HG02588 (cell line): ENCODE data around the gene IVL.

Source experiments
- ATAC-seq: cut with Tn5 transposase; IDR thresholded peaks from one replicate; pipeline ENCODE4 v1.9.1; 2021; ENCODE audit warnings: mild to moderate bottlenecking, moderate library complexity; ENCODE audit not compliant: unreplicated experiment

IVL gene

DNA sequence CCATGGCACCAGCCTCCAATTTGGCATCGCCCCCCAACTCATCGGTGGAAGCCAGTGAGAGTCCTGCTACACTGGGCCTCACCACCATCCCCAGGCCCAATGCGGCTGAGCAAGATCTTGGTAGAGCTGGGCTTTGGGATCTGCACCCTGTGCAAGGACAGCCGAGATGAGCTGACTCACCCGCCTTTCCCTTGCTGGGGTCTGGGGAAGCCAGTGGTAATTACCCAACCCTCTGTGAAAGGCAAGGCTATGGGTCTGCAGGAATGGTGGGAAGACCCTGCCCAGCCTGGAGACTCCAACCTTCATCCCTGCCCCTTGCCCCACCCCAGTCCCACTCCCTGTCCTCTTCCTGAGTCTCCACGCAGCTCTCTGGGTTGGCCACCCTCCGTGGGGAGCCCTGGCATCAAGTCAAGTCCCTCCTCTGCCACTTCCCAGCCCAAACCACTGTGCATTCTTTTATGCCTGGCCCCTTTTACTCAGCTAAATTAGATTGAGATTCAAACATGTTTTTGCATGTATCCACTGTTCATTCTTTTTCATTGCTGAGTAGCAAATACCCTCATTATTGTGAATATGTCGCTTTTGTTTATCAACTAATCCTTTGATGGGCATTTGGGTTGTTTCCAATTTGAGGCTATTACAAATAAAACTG, 21.5 kb upstream of the IVL start:
- ATAC-seq, result no peak

DNA sequence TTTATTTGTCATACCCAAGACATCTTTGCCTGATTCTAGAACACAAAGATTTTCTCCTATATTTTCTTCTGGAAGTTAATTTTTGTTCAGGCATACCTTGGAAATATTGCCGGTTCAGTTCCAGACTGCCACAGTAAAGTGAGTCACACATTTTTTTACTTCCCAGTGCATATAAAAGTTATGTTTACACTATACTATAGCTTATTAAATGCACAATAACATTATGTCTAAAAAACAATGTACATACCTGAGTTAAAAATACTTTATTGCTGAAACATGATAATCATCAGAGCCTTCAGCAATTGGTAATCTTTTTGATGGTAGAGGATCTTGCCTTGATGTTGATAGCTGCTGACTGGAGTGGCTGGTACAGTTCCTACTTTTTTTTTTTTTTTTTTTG, 20.2 kb upstream of the IVL start:
- ATAC-seq, result no peak

DNA sequence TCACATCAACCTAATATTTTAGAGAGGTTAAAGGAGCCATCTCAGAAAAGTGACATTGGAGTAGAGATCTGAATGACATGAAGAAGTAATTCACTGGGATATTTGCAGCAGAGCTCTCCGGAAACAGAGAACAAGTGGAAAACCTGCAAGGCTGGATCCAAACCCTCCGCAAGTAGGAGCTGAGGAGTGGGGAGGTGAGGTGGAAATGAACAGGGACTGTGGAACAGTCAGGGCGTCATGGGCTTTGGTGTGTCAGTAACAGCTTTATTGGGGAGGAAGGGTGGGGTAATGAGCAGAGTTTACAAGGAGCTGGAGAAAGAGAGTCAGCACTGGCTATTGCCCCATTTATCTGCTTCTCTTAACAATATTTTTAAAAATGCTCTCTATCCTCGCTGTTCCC, 9.3 kb upstream of the IVL start:
- no peak for ATAC-seq

DNA sequence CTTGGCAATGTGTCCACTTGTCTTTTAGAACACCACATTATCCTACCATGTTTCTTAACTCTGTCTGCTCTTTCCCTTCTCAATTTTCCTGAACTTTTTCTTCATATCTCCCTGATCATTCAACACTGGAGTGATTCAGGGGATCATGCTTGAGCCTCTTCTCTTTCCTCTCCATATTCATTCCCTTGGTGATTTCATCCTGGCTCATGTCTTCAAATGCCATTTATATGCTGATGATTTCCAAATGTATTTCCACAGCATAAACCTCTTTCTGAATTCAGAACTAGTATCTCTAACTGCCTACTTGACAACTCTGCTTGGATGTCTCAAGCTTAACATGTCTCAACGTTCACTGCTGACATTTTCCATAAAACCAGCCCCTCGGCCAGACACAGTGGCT, 8.5 kb upstream of the IVL start:
- ATAC-seq, result no peak

DNA sequence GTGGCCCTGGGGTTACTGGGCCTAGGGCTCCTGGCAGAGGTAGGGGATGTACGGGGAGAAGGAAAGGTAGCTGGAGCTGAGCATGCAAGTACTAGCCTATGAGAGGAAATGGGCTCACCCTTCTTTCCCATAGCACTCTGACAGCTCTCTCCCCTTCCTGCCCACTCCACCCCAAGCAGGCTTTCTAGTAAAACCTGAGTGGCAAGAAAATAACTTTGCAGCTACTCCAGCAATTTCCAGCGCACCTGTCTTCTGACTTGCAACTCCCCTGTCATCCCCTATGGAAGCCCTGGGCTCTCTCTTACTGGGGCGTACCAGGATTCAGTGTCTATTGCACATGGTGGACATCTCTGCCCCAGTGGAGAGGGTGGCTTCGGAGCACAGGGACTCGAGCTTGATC, 6.7 kb upstream of the IVL start:
- no peak for ATAC-seq

DNA sequence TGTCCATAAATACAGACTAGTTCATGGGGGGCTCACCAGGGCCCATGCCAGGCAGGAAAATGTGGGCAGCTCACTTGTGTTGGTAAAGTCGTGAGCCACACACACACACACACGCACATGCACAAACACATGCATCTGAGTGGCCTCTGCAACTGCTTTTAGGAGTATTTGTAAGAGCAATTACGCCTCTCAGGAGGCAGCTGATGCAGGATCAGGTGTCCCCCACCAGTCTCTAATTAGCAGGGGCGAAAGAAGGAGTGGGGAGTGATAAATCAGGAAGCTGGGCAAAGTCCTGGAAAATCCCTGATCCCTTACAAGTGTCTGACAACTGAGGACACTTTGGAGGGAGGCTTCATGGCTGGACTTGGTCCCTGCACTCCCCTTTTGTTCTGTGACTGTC, 5.7 kb upstream of the IVL start:
- ATAC-seq, result no peak

DNA sequence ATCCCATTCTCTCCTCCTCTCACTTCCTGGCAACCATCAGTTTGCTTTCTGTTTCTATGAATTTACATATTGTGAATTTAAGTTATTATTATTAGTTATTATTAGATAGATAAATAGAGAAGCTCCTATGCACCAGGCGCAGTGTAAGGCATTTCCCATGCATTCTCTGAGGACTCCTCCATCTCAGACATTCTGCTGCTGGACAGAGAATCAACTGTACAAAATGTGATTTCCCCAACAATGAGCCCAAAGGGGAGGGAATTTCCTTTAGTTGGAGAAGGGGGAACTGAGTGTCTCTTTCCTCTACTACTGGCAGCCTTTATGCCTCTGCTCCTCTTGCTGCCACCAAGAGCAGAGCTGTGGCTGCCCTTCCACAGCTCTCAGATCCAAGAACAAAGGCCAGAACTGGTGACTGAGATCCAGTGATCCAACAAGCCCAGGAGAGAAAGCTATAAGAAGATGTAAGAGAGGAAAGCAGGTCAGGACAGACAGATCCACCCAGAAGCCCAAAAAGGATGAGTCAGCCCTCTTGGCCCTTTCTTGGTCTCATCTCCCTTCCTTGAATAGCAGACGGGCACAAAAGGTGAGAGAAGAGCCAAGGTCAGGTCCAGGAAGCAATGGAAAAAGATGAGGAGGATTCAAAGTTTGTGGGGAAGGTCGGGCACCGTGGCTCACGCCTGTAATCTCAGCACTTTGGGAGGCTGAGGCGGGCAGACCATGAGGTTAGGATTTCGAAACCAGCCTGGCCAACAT, 3.5 kb upstream of the IVL start:
- ATAC-seq, result no peak

DNA sequence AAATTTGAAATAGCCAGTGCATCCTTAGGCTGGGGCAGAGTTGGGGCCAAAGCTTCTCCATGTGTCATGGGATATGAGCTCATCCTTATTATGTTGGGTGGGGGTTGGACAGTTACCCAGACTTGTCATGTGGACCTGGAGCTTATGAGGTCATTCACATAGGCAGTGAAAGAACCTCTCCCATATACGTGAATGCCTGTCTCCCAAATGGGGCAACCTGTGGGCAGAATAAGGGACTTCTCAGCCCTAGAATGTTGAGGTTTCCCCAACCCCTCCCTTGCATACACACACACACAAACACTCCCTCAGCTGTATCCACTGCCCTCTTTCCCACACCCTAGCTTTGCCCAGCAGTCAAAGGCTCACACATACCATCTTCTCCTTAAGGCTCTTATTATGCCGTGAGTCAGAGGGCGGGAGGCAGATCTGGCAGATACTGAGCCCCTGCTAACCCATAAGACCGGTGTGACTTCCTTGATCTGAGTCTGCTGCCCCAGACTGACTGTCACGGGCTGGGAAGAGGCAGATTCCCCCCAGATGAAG, 2.3 kb upstream of the IVL start:
- no peak for ATAC-seq

DNA sequence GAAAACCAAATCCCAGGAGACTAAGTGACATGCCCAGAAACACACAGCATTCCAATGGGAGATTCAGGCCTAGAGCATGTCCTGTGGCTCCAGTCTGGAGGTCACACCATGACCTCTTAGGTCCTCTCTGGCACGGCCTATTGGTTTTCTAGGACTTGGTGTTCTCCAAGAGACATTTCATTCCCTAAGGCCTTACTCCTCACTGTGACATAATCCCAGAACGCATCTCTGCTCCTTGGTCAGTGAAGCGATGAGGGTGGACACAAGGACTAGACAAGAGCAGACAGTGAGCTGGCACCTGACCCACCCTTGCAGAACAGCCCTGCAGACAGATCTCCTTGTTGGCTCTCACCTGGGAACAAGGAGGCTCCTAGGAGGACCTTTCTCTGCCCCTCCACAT, 860 bp downstream of the IVL start:
- no peak for ATAC-seq

DNA sequence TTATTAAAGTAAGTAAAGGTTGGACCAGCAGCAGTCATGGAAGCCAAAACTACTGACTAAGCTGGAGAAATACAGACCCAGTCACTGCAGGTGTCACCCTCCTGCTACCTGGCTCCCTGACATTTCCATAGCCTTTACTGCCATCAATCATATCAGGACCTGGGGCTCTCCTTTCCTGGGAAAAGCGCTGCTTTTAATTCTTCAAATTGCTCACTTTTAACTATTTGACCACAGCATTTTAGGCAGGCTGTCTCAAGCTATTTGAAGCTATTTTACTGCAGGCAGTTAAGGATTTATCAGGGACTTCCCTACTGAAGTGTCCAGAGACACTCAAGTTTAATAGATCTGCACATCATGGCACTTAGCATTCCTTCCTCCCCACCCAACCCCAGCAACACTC, 4.1 kb downstream of the IVL start:
- ATAC-seq, result no peak

DNA sequence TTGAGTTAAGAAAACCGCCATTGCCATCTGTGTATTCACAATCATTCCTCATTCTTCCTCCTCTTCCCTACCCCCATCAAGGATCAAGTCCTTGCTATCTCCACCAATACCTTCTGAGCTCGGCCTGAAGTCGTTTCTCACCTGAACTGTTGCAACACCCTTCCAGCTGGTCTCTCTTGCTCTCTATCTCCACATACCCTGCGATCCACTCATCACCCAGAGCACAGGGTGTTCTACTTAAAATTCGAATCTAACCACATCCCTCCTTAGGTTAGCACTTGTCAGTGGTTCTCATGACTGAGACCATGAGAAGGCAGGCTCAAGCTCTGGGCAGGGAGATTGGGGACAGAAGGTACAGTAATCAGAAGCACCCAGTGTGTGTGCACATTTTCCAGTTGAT, 4.6 kb downstream of the IVL start:
- ATAC-seq, result no peak

DNA sequence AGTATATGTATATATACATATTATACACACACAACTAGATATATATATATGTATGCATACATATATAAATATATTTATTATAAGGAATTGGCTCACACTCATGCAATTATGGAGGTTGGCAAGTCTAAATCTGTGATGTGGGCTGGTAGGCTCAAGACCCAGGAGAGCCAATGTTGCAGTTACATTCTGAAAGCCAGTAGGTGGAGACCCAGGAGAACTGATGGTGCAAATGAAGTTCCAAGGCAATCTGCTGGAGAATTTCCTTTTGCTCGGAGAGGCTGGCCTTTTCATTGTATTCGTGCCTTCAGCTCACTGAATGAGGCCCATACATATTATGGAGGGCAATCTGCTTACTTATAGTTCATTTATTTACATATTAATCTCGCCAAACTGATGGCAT, 9.4 kb downstream of the IVL start:
- ATAC-seq, result no peak

DNA sequence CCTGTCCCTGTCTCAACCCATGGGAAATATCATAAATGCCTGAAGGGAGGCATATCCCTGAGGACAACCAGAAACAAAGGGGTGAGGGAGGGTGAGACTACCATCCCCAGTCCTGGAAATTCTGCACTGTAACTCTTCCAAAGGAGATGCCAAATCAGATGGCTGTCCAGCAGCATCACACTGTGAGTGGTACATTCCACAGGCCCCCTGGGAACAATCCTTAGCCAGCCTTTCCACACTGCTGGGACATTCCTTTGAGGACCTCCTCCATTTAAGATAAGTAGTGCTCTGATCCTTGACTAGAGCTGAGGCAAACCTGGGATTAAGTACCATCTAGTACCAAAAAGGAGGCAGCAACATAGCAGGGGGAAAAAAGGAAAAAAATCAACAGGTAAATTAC, 10.7 kb downstream of the IVL start:
- ATAC-seq, result no peak

DNA sequence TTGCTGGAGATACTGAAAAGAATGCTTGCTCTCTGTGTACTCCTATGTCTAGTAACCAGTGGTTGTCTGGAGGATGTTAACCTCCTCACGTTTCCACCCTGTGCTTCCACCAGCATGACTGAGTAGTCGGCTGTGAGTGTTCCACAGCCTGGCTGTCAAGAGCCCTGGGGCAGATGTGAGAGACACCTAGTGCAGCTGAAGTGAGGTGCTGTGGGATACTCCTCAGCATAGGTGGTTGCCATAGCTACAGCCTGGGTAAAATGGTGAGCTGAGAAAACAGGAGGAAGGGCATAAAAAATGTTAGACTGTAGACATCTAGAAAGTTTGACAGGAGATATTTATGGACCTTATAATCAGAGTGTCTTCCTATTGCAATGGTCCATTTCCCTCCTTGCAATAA, 15.8 kb downstream of the IVL start:
- ATAC-seq, result no peak

DNA sequence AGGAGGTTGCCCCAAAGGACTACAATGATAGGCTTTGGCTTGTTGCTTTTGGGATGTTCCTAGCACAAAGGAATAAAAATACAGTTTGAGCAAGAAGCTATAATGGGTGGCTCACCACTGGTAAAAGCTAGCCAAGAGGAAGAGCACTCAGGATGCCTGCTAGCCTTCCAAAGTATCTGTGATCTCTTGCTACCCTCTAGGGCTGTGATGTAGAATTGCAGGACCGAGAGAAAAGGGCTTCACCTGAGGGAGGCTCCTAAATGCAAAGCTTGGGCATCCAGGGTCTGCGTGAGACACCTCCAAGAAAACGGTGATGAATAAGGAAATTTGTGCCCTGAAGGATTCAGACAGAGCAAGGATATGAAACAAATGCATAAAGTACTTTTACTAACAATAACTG, 17.7 kb downstream of the IVL start:
- ATAC-seq, result no peak

DNA sequence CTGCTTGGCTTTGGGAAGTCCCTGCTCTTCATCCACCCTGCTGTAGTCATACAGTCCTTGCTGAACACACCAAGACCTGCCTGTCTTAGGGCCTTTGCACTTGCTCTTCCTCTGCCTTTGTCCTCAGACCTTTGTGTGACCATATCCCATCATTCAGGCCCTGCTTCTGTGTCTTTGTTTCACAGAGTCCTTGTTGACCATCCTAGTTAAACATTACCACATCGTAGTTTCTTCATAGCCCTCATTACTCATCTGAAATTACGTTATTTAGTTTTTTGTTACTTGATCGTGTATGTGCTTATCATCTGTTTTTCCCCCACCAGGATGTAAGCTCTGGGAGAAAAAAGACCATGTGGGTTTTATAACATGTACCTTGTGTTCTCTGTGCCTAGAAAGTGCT, 20.3 kb downstream of the IVL start:
- no peak for ATAC-seq

DNA sequence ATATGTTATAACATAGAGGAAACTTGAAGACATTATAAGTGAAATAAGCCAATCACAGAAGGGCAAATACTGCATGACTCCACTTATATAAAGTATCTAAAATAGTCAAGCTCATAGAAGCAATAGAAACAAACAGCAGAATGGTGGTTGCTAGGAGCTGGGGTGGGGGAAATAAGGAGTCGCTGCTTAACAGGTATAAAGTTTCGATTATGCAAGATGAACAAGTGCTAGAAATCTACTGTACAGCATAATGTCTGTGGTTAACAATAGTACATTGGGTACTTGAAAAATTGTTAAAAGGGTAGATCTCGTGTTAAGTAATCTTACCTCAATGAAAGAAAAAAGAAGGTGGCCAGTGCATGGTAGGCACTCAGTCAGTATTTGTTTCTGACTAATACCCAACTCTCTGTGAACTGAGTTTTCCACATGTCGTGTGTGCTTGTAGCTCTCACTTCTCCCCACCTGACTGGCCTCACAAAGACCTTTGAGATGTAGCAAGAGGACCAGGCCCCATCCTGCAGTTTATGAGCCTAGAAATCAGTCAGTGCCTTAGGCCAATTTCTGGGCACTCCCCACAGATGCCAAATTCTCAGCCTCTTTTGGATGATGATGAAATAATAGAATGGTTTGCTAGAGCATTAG, 23.9 kb downstream of the IVL start:
- no peak for ATAC-seq

DNA sequence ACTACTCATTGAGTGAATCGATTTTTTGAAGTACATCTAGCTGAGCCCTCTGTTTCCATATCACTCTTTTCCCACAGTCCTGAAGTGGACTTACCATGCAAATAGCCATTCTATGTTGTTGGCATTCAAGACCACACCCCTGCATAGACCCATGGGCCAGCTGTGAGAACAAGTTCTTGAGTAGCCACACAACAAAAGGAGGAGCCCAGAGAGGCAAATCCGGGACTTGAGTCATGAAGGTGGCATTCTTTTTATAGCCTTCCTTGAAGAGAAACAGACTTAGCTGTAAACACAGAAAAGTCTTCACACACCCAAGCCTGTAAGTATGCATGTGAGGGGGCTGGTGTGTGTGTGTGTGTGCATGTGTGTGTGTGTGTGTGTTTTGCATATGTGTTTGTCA, 24.9 kb downstream of the IVL start:
- no peak for ATAC-seq

DNA sequence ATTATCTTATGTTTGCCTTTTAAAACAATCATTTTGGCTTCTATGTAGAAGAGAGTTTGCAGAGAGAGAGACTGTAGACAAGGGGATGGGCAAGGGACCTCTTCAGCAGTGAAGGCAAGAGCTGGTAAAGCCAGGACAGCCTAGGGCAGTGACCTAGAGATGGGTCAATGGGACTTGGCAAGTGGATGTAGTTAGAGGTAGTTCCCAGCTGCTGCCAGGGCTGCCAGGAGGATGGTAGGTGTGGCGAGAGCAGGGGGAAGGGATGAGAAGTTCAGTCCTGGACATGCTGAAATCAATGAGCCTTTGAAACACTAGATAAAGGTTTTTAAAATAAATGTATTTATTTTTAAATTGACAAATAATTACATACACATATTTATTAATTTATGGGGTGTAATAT, 32.3 kb downstream of the IVL start:
- ATAC-seq, result no peak

DNA sequence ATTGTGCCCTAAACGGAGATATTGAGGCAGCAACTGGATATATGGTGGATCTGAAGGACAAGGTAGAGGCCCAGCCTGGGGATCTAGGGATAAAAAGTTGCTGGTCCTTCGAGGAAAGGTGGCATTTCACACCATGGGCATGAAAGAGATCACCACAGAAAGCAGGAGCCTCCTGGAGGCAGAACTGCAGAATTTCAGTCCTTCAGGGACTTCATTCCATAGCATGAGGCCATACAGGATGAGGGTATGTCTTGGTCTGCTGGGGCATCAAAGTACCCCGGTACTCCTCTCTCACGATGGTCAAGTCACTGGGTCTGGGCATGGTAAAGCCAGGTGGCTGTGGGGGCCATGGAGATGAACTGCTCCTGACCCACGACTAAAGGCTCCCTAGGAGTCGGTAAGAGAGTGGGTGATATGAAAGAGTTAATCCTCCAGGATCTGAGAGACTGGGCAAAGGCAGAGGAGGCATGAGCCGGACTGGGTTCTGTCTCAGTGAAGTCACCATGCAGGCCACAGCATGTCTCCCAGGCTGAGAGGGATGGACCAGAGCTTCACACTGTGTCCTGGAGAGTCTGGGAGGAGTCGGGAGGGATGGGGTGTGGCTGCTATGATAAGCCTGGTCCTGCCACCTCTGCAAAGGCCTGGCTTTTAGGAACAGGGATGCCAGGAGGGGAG, 32.8 kb downstream of the IVL start:
- ATAC-seq, result no peak

DNA sequence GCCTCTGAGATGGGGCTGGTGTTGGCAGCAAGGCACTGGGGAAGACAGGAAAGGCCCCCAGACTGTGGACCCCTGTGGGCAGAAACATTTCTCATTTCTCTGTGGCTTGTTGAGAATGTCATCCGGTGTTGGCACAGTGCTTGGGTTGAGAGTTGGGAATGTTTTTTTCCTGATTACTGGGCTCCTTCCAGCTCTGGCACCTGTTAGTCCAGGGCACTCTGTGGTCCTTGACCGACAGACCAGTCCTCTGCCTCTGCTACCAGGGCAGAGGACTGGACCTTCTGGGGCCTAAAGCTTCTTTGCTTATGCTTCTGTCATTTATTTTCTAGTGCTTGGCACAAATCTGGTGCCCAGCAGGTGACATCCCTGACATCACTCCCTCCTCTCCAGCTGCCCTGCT, 33.8 kb downstream of the IVL start:
- ATAC-seq, result no peak

DNA sequence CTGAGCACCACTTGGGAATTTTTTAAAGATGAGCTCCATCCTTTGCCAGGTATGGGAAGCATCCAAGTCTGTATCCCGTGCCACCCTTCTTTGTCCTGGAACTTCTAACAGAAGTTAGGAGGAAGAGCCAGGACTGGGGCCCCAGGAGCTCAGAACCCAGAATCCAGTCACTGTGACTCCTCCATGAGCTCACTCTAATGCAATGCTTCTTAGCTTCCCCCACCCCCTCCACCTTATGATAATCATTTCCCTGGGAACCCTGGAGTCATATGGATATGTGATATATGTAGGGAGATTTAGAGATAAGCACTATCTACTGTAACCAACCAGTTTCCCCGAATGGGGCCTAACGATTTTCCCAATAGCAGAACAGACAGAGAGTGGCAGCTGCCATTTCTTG, 37.9 kb downstream of the IVL start:
- ATAC-seq, result no peak
